CD4-positive, alpha-beta T cell treated with Interleukin-17A for 4 hours (primary cell): Measurements from ENCODE around the gene HDAC11.
A peak's percentile ranks its signal among the peaks of the same experiment; 100 is the strongest.
"Not testable (repeated sequence)": the region's sequence is repeated elsewhere in the genome, so short reads cannot be mapped to it uniquely, and the experiment has no call there.

Source experiments
- DNase-seq: peaks from one replicate; pipeline ENCODE4 v3.0.0-alpha.2; 2020; ENCODE audit warnings: mixed read lengths

Gene HDAC11

DNA sequence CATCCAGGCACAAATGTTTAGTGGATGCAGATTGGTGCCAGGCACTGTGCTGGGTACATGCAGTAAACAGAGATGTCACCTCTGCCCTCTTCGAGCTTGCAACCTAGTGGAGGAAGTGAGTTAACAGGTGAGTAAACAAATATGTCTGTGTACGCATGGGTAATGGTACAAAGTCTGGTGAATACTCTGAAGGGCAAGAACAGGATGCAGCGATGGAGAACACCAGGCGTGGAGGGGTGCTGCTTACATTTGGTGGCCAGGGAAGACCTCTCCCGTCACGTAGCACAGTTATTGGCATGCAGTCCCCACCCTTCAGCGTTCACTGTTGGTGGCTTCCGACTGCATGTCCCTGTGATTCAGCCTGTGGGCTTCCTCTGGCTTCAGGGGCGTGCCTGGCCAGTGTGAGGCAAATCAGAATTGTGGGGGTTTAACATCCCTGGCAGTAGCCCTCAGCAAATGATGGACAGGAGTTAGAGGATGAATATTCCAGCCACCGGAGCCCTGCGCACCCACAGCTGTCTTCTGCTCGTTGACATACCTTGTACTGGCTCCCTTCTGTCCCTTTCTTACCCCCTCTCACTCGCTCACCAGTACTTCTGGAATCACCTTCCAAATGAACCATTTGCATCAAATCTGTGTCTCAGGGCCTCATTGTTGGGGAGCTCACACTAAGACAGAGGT, 9.1 kb upstream of the HDAC11 start:
- DNase-seq, result no peak

- no peak for DNase-seq
Observed at GRCh38 chr3:13472286-13472685, 7.8 kb upstream of the HDAC11 start.

- no peak for DNase-seq
Observed at GRCh38 chr3:13473020-13473419, 7.1 kb upstream of the HDAC11 start.

DNA sequence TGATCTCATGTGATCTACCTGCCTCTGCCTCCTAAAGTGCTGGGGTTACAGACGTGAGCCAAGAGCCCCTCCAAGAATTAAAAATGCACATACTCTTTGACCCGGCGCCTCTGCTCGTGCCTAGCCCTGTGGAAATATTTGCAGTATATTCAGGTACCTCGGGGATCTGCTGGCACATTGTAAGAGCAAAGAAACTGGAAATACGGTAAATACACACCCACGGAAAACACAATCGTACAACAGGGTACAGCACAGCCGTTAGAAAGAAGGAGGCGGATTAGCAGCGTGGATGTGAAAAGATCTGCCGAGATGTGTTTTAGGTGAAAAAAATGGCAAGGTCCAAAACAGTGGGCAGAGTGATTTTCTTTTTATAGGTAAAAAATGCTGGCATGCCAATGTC, 6.1 kb upstream of the HDAC11 start:
- no peak for DNase-seq

GRCh38 chr3:13474776-13475303, 5.3 kb upstream of the HDAC11 start:
- DNase-seq, result no peak

- no peak for DNase-seq
Observed at GRCh38 chr3:13475871-13476590, 4.1 kb upstream of the HDAC11 start.

GRCh38 chr3:13477943-13478342, 2.2 kb upstream of the HDAC11 start:
- DNase-seq, result no peak

GRCh38 chr3:13479332-13479581, 849 bp upstream of the HDAC11 start:
- no peak for DNase-seq

GRCh38 chr3:13480340-13481318, 523 bp downstream of the HDAC11 start:
- DNase-seq, result peak; percentile 50

DNA sequence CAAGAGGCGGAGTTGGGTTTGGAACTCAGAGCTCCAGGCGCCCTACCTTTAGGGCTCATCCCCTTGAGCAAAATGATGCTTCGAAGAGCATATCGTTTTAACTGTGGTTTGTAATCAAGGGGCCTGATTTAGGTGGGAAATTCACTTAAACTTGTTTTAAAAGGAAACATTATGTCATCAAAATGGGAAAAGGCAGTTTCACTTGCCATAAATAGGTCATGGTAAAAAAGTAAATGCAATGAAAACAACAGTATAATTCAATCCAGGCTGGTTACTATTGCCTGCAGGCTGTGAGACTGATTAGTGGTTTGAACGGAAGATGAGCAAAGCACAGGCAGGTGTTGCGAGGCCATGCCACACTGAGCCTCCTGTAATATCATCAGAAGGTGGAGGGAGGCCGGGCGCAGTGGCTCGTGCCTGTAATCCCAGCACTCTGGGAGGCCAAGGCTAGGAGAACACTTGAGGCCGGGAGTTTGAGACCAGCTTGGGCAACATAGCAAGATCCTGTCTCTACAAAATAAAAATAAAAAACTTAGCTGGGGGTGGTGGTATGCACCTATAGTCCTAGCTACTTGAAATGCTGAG, 2.1 kb downstream of the HDAC11 start:
- DNase-seq, result no peak

GRCh38 chr3:13483286-13483685, 3.2 kb downstream of the HDAC11 start:
- no peak for DNase-seq

- no peak for DNase-seq
Observed at GRCh38 chr3:13483988-13484695, 4.0 kb downstream of the HDAC11 start.

GRCh38 chr3:13484851-13485590, 4.9 kb downstream of the HDAC11 start:
- peak; percentile 36 for DNase-seq

DNA sequence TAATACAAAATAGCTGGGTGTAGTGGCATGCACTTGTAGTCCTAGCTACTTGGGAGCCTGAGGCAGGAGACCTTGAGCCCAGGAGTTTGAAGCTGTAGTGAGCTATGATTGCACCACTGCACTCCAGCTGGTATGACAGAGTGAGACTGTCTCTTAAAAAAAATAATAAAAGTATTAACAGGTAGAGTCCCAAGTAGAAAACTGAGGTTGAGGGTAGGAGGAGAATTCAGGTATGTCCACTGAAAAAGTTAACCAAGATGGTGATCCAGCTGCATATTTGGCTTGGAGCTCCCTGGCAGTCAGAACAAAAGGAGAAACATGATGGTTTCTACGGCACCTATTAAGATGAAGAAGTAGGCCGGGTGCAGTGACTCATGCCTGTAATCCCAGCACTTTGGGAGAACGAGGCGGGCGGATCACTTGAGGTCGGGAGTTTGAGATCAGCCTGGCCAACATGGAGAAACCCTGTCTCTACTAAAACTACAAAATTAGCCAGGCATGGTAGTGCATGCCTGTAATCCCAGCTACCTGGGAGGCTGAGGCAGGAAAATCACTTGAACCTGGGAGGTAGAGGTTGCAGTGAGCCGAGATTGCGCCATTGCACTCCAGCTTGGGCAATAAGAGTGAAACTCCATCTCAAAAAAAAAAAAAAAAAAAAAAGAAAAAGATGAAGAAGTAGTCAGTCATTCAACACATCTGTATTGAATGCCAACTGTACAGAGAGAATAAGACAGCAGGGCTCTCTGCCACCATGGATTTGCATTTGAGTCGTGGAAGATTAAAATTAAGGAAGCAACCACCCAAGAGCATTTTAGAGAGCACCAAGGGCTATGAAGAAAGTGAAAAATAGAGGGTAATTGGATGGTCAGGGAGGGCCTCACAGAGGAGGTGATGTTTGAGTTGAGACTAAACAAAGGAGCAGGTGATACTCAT, 5.8 kb downstream of the HDAC11 start:
- DNase-seq, result not testable (repeated sequence)

GRCh38 chr3:13487403-13487802, 7.3 kb downstream of the HDAC11 start:
- DNase-seq, result no peak

GRCh38 chr3:13491206-13491974, 11.3 kb downstream of the HDAC11 start:
- DNase-seq, result peak; percentile 1

DNA sequence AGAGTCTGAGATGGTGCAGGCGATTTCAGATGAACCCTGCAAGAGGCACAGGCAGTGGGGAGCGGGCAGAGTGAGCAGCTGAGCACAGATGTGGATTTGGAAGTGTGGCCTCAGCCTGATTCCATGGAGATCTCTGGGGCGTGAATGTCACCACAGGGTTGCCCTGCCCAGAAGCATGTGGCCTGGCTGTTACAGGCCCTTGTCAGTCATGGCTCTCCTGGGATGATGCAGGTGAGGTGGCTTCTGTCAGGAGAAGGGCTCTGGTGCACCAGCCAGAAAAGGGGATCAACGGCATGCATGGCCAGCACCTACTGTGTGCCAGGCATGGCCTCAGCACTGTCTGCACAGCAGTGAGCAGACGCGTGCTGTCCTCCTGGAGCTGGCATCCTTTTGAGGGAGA, 11.9 kb downstream of the HDAC11 start:
- no peak for DNase-seq

DNA sequence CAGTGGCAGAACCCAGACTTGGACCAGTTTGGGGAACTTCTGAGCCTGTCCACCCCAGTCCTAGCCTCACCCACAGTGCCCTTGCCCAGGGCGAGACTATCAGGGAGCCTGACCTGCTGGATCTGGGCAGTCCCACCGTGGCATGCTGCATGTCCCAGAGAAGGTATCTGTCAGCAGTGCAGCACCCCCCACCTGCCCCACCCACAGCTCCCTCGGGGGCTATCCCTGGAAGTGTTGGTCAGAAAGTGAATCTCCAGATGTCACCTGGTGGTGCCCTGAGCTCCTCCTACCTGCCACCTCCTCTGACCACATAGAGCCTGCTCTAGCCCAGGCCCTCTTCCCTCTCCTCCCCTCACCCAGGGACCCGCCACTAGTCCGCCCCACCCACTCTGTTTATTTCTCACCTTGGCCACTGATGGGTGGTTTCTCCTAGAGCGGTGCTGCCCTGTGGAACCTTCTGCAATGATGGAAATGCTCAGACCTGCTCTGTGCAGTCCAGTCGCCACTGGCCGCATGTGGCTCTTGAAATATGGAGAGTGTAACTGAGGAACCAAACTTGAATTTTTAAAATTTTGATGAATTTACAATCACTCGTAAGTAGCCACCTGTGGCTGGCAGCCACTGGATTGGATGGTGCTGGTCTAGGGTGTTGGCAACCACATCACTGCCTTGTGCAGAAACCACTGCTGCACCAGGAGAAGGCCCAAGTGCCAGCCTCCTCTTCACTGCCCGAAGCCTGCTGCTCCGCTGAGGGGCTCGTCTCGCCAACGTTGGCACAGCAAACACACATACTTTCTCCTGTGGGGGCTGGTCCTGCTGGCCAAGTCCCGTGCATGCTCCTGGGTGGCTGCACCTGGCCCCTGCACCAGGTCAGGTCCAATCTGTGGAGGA, 13.1 kb downstream of the HDAC11 start:
- DNase-seq, result peak; percentile 1
